ENCODE measurements around the gene TEKT3. TPM values are rescaled to one million over a fixed set of nuclear protein-coding genes. Genes with fewer than 3 reads are reported as not detected.

TEKT3 gene
- total RNA-seq, 2 experiments from 2014 or later, result not detected

GRCh38 chr17:15308758-15309157 lies 32.6 kb downstream of the TEKT3 start:
- no peak for TF ChIP-seq CTCF (conservative IDR thresholded peaks at IDR 0.05; ENCODE audit: low read length)
- TF ChIP-seq EZH2phosphoT487 (IDR thresholded peaks at IDR 0.05; ENCODE audit: borderline replicate concordance, low read depth, low read length), result no peak
- POLR2A ChIA-PET, result no interaction called here
- DNase-seq (ENCODE audit: low spot score), result no peak
- Histone ChIP-seq H4K20me1 (ENCODE audit: insufficient read depth, low read length) (no peaks in the 10 kb centered on the region), H3K4me3 (ENCODE audit: low read depth, low read length, poor library complexity, severe bottlenecking) (no peak overlapping the region), H3K9me3 (ENCODE audit: low read length) (no peaks in the 10 kb centered on the region), H3K36me3 (ENCODE audit: insufficient read depth, low read length) (no peaks in the 10 kb centered on the region), H3K79me2 (ENCODE audit: insufficient read depth, low read depth, low read length) (no peaks in the 10 kb centered on the region), H3K4me2 (ENCODE audit: low read length) (no peak overlapping the region), H3K4me1 (ENCODE audit: insufficient read depth, low read length, poor library complexity, severe bottlenecking) (no peaks in the 10 kb centered on the region), H3K27ac (ENCODE audit: low read depth, low read length, poor library complexity, severe bottlenecking) (no peak overlapping the region), H2AFZ (ENCODE audit: low read length) (no peak overlapping the region), H3K9me2 (ENCODE audit: insufficient read depth, low read length) (no peaks in the 10 kb centered on the region)
- no TSS peak for BruUV-seq (replicated peaks)
- CTCF ChIA-PET (ENCODE audit: unreplicated experiment), result no interaction called here
- intact Hi-C loops (cut with micrococcal nuclease; ENCODE audit: unreplicated experiment), result no loop called here

- Histone ChIP-seq H3K36me3 (ENCODE audit: insufficient read depth, low read length) (no peaks in the 10 kb centered on the region), H3K27ac (ENCODE audit: low read depth, low read length, poor library complexity, severe bottlenecking) (no peak overlapping the region), H3K4me3 (ENCODE audit: low read depth, low read length, poor library complexity, severe bottlenecking) (no peak overlapping the region), H4K20me1 (ENCODE audit: insufficient read depth, low read length) (no peaks in the 10 kb centered on the region), H3K79me2 (ENCODE audit: insufficient read depth, low read depth, low read length) (no peaks in the 10 kb centered on the region), H3K4me1 (ENCODE audit: insufficient read depth, low read length, poor library complexity, severe bottlenecking) (no peaks in the 10 kb centered on the region), H3K9me3 (ENCODE audit: low read length) (no peaks in the 10 kb centered on the region), H3K9me2 (ENCODE audit: insufficient read depth, low read length) (no peaks in the 10 kb centered on the region), H3K4me2 (ENCODE audit: low read length) (no peak overlapping the region), H2AFZ (ENCODE audit: low read length) (no peak overlapping the region)
- no TSS peak for BruUV-seq (replicated peaks)
- ChIA-PET POLR2A (no interaction called here), CTCF (ENCODE audit: unreplicated experiment) (no interaction called here)
- intact Hi-C loops (cut with micrococcal nuclease; ENCODE audit: unreplicated experiment), result no loop called here
- TF ChIP-seq CTCF (conservative IDR thresholded peaks at IDR 0.05; ENCODE audit: low read length) (no peak), EZH2phosphoT487 (IDR thresholded peaks at IDR 0.05; ENCODE audit: borderline replicate concordance, low read depth, low read length) (no peak)
- no peak for DNase-seq (ENCODE audit: low spot score)
These were observed 33.7 kb downstream of the TEKT3 start for GRCh38 chr17:15307710-15308111.

GRCh38 chr17:15303851-15304250 lies 37.5 kb downstream of the TEKT3 start:
- Histone ChIP-seq H3K4me3 (ENCODE audit: low read depth, low read length, poor library complexity, severe bottlenecking) (no peak overlapping the region), H3K9me3 (ENCODE audit: low read length) (no peaks in the 10 kb centered on the region), H3K4me2 (ENCODE audit: low read length) (no peak overlapping the region), H4K20me1 (ENCODE audit: insufficient read depth, low read length) (no peaks in the 10 kb centered on the region), H3K79me2 (ENCODE audit: insufficient read depth, low read depth, low read length) (no peaks in the 10 kb centered on the region), H2AFZ (ENCODE audit: low read length) (no peak overlapping the region), H3K36me3 (ENCODE audit: insufficient read depth, low read length) (no peaks in the 10 kb centered on the region), H3K4me1 (ENCODE audit: insufficient read depth, low read length, poor library complexity, severe bottlenecking) (no peaks in the 10 kb centered on the region), H3K27ac (ENCODE audit: low read depth, low read length, poor library complexity, severe bottlenecking) (no peak overlapping the region), H3K9me2 (ENCODE audit: insufficient read depth, low read length) (no peaks in the 10 kb centered on the region)
- intact Hi-C loops (cut with micrococcal nuclease; ENCODE audit: unreplicated experiment), result no loop called here
- no TSS peak for BruUV-seq (replicated peaks)
- DNase-seq (ENCODE audit: low spot score), result no peak
- ChIA-PET POLR2A (no interaction called here), CTCF (ENCODE audit: unreplicated experiment) (no interaction called here)
- TF ChIP-seq EZH2phosphoT487 (IDR thresholded peaks at IDR 0.05; ENCODE audit: borderline replicate concordance, low read depth, low read length) (no peak), CTCF (conservative IDR thresholded peaks at IDR 0.05; ENCODE audit: low read length) (no peak)
